NB4 (cell line): ENCODE results near the gene GRIK3.

Experiments used
- DNase-seq: peaks from one replicate; pipeline ENCODE4 v3.0.0; 2010; ENCODE audit warnings: low read depth
- H3K4me3 ChIP-seq: one replicate; pipeline ENCODE4 v1.5.1; 2011; ENCODE audit warnings: mild to moderate bottlenecking, low read depth, low read length, moderate library complexity
- MYC ChIP-seq: IDR thresholded peaks from 2 replicates; pipeline ENCODE4 v1.6.1; 2011; ENCODE audit warnings: low read depth, low read length
- POLR2A ChIP-seq: IDR thresholded peaks from 2 replicates; pipeline ENCODE4 v1.6.1; 2011; ENCODE audit warnings: mild to moderate bottlenecking; ENCODE audit not compliant: insufficient read length; ENCODE audit errors: extremely low read depth
- TF ChIP-seq, protein P1 (sequence below): IDR thresholded peaks from one replicate; pipeline ENCODE4 v1.5.1; 2012; ENCODE audit warnings: low read depth, low read length
- TF ChIP-seq, protein P2 (sequence below): IDR thresholded peaks from 2 replicates; pipeline ENCODE4 v1.6.1; 2011; ENCODE audit warnings: low read depth, low read length

The GRIK3 gene

DNA sequence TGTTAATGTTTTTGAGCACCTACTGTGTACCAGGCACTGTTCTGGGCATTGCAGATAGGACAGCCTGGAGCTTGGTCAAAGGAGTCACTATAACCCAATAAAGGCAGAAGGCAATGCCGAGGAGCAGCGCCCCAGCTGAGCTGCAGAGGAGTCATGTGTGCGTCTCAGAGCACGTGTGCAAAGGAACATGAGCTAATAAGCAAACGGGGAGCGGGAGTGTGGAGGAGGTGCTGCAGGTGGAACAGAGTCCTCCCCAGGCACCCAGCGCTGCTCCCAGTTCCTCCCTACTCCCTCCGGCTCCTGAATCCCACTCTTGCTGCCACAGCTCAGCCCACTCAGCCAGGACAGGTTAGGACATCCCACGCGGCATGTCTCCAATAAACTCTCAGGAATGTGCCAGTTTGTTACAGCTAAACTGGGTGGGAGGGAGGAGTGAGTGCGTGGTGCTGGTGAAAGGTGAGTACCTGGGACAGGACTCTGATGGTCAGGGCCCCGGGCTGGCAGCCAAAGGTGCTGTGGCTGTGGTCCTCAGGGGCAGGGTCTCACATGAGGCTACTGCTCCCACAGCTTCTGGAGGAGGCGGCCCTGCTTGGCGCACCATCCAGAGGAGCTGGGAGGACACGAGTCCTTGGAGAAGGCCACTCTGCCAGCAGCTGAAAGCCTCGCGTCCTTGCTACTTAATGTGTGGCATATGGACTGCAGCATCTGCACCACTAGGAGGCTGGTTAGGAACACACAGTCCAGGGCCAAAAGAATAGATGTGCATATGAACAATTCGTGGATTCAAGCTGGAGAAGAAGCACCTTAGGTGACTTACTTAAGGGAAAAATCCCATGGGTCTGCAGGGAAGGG, 52.3 kb downstream of the GRIK3 start:
- DNase-seq = no peak
- no peak for TF ChIP-seq MYC
- TF ChIP-seq, protein P1, sequence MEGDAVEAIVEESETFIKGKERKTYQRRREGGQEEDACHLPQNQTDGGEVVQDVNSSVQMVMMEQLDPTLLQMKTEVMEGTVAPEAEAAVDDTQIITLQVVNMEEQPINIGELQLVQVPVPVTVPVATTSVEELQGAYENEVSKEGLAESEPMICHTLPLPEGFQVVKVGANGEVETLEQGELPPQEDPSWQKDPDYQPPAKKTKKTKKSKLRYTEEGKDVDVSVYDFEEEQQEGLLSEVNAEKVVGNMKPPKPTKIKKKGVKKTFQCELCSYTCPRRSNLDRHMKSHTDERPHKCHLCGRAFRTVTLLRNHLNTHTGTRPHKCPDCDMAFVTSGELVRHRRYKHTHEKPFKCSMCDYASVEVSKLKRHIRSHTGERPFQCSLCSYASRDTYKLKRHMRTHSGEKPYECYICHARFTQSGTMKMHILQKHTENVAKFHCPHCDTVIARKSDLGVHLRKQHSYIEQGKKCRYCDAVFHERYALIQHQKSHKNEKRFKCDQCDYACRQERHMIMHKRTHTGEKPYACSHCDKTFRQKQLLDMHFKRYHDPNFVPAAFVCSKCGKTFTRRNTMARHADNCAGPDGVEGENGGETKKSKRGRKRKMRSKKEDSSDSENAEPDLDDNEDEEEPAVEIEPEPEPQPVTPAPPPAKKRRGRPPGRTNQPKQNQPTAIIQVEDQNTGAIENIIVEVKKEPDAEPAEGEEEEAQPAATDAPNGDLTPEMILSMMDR = no peak
- no peak overlapping the region for H3K4me3 ChIP-seq

DNA sequence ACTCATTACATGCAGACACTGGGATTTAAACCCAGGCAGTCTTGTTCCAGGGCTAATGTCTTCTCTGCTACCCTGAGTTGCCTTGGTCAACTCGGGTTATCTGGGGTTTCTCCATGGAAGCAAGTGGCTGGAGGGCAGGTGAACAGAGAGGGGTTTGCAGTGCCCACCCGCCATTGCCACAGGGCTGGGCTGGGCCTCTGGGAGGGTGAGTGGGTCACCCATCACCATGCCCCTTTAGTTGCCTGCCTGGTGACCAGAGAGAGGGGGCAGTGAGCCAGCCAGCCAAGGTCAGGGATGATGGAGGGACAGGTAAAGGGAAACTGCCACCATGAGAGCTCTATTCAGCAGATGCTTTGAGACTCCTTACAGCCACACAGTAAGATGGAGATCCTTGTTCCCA, 53.2 kb downstream of the GRIK3 start:
- TF ChIP-seq POLR2A (no peak), MYC (no peak)
- TF ChIP-seq, protein P2, sequence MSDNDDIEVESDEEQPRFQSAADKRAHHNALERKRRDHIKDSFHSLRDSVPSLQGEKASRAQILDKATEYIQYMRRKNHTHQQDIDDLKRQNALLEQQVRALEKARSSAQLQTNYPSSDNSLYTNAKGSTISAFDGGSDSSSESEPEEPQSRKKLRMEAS = no peak
- TF ChIP-seq, protein P1 = no peak
- no peak for DNase-seq
- no peak overlapping the region for H3K4me3 ChIP-seq

DNA sequence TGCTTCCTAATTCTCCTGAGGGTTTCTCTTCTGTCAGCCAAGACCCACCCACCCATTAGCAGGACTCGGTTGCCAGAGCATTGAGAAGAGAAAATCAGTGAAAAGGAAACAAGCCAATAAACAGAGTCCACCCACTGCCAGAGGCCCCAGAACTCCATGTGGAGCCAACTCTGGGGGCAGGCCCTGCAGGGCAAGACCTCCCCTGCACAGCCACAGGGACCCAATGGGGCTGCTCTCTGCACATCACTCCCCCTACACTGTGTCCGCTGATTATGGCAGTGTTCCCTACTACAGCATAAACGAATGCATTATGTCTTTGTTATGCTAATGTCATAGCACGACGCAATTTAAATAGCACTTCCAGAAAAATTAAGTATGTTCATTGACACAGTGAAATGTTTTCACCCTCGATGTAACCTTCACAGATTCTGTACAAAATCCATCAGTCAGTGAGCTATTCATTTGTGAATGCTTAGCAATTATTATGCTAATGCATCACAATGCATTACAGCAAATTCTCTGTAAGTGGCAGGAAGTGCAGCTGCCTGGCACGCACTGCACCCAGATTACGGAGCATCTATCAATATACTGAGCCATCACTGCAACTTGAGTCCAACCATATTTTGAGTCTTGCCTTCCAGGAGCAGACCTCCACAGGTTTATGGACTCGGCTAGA, 56.4 kb downstream of the GRIK3 start:
- TF ChIP-seq MYC = no peak
- TF ChIP-seq POLR2A = no peak
- TF ChIP-seq, protein P1 = no peak
- TF ChIP-seq, protein P2 = no peak
- H3K4me3 ChIP-seq = no peak overlapping the region
- no peak for DNase-seq

DNA sequence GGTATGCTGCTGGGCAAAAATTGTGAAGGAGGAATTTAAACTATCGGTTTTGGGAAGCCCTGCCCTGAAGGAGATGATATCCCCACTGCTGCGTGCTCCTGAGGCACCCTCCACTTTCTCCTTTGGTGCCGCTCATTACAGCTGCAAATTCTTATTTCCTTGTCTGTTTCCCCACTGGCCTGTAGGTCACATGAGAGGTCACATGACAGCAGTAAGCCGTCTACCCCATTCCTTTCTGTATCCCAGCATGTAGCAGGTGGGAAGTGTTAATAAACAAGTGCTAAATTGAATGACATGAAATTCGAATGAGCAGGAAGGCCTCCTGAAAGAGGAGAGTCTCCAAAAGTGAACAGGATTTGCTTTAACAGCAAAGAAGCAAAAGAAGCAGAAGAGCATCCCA, 58.7 kb downstream of the GRIK3 start:
- no peak for TF ChIP-seq MYC
- TF ChIP-seq, protein P2 = no peak
- TF ChIP-seq, protein P1 = no peak
- TF ChIP-seq POLR2A = no peak
- no peak for DNase-seq
- no peak overlapping the region for H3K4me3 ChIP-seq

DNA sequence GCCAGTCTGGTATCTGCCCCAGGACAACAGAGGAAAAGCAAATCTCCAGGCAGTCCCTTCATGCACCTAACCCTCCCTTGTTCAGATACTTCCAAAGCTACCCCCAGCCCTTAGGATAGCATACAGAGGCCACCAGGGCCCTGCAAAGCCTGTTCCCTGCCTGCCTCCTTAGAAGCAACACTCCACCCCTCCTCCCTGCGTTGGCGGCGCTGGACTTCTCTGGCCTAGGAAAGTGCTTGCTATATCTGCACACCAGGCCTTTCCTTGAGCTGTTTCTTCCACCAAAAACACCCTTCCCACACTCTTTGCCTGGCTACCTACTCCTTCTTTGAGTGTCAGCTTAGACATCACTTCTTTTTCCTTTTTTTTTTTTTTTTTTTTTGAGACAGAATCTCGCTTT, 61.3 kb downstream of the GRIK3 start:
- DNase-seq = no peak
- H3K4me3 ChIP-seq = no peak overlapping the region
- TF ChIP-seq MYC (no peak), POLR2A (no peak)
- TF ChIP-seq, protein P1 = no peak
- TF ChIP-seq, protein P2 = no peak
